ENCODE measurements around the gene ITGB1.

DNA sequence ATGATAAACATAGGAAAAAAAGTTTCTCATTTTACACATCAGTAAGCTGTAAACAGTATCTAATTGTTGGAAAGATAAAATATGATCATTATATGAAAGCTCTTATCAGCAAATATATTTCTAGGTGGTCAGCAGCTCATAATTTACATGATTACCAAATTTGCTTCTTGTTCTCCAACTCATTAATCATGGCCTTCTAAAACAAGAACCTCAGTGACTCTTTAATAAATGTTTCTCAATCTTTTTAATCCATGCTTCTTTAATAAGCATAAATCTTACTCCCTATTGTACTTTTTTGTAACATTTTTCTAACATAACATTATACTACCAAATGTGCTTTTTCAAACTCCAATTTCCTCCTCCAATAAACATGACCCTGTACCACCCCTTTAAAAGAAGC, 5.9 kb downstream of the ITGB1 start:
- TF ChIP-seq TCF7 (IDR thresholded peaks at IDR 0.05; ENCODE audit: borderline replicate concordance) (no peak), POLR2AphosphoS5 (IDR thresholded peaks at IDR 0.05; ENCODE audit: low read length) (no peak), PAX5 (IDR thresholded peaks at IDR 0.05; ENCODE audit: borderline replicate concordance, low read depth, low read length) (no peak), EZH2 (IDR thresholded peaks at IDR 0.05; ENCODE audit: borderline replicate concordance, control insufficient read depth, low read depth, low read length) (no peak), TAF1 (IDR thresholded peaks at IDR 0.05; ENCODE audit: borderline replicate concordance, low read depth, low read length) (no peak), DPF2 (IDR thresholded peaks at IDR 0.05) (no peak), CHD1 (IDR thresholded peaks at IDR 0.05; ENCODE audit: low read depth, low read length) (no peak), NR2C2 (IDR thresholded peaks at IDR 0.05; ENCODE audit: borderline replicate concordance, control insufficient read depth, insufficient read length, low read depth) (no peak)
- TF ChIP-seq, protein P1, sequence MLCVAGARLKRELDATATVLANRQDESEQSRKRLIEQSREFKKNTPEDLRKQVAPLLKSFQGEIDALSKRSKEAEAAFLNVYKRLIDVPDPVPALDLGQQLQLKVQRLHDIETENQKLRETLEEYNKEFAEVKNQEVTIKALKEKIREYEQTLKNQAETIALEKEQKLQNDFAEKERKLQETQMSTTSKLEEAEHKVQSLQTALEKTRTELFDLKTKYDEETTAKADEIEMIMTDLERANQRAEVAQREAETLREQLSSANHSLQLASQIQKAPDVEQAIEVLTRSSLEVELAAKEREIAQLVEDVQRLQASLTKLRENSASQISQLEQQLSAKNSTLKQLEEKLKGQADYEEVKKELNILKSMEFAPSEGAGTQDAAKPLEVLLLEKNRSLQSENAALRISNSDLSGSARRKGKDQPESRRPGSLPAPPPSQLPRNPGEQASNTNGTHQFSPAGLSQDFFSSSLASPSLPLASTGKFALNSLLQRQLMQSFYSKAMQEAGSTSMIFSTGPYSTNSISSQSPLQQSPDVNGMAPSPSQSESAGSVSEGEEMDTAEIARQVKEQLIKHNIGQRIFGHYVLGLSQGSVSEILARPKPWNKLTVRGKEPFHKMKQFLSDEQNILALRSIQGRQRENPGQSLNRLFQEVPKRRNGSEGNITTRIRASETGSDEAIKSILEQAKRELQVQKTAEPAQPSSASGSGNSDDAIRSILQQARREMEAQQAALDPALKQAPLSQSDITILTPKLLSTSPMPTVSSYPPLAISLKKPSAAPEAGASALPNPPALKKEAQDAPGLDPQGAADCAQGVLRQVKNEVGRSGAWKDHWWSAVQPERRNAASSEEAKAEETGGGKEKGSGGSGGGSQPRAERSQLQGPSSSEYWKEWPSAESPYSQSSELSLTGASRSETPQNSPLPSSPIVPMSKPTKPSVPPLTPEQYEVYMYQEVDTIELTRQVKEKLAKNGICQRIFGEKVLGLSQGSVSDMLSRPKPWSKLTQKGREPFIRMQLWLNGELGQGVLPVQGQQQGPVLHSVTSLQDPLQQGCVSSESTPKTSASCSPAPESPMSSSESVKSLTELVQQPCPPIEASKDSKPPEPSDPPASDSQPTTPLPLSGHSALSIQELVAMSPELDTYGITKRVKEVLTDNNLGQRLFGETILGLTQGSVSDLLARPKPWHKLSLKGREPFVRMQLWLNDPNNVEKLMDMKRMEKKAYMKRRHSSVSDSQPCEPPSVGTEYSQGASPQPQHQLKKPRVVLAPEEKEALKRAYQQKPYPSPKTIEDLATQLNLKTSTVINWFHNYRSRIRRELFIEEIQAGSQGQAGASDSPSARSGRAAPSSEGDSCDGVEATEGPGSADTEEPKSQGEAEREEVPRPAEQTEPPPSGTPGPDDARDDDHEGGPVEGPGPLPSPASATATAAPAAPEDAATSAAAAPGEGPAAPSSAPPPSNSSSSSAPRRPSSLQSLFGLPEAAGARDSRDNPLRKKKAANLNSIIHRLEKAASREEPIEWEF (IDR thresholded peaks at IDR 0.05; ENCODE audit: insufficient replicate concordance, low read depth, low read length), result no peak
- TF ChIP-seq, protein P2, sequence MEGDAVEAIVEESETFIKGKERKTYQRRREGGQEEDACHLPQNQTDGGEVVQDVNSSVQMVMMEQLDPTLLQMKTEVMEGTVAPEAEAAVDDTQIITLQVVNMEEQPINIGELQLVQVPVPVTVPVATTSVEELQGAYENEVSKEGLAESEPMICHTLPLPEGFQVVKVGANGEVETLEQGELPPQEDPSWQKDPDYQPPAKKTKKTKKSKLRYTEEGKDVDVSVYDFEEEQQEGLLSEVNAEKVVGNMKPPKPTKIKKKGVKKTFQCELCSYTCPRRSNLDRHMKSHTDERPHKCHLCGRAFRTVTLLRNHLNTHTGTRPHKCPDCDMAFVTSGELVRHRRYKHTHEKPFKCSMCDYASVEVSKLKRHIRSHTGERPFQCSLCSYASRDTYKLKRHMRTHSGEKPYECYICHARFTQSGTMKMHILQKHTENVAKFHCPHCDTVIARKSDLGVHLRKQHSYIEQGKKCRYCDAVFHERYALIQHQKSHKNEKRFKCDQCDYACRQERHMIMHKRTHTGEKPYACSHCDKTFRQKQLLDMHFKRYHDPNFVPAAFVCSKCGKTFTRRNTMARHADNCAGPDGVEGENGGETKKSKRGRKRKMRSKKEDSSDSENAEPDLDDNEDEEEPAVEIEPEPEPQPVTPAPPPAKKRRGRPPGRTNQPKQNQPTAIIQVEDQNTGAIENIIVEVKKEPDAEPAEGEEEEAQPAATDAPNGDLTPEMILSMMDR (IDR thresholded peaks at IDR 0.05 in 2 of 3, conservative IDR thresholded peaks at IDR 0.05 in 1 of 3; ENCODE audit: control insufficient read depth in 2 of 3, extremely low read depth in 1 of 3, insufficient read depth in 1 of 3, low read depth in 3 of 3, low read length in 3 of 3), result no peak
